IPS-18a (cell line): ENCODE results near the gene AP3S2.

Experiments used
- H3K27ac ChIP-seq: one replicate; pipeline ENCODE4 v1.5.1; 2013; ENCODE audit warnings: low read length
- H3K27me3 ChIP-seq: one replicate; pipeline ENCODE4 v1.6.1; 2013; ENCODE audit warnings: mild to moderate bottlenecking, low read length; ENCODE audit not compliant: control insufficient read depth, insufficient read depth
- H3K36me3 ChIP-seq: one replicate; pipeline ENCODE4 v1.6.1; 2013; ENCODE audit warnings: low read depth, low read length; ENCODE audit not compliant: control insufficient read depth
- H3K4me1 ChIP-seq: one replicate; pipeline ENCODE4 v1.6.1; 2013; ENCODE audit warnings: low read depth, low read length; ENCODE audit not compliant: control insufficient read depth
- H3K4me3 ChIP-seq: one replicate; pipeline ENCODE4 v1.5.1; 2013; ENCODE audit warnings: low read length
- H3K9ac ChIP-seq: one replicate; pipeline ENCODE4 v1.6.1; 2013; ENCODE audit warnings: mild to moderate bottlenecking, low read length, moderate library complexity
- H3K9me3 ChIP-seq: one replicate; pipeline ENCODE4 v1.6.1; 2013; ENCODE audit warnings: low read depth, low read length; ENCODE audit not compliant: control insufficient read depth

The AP3S2 gene

DNA sequence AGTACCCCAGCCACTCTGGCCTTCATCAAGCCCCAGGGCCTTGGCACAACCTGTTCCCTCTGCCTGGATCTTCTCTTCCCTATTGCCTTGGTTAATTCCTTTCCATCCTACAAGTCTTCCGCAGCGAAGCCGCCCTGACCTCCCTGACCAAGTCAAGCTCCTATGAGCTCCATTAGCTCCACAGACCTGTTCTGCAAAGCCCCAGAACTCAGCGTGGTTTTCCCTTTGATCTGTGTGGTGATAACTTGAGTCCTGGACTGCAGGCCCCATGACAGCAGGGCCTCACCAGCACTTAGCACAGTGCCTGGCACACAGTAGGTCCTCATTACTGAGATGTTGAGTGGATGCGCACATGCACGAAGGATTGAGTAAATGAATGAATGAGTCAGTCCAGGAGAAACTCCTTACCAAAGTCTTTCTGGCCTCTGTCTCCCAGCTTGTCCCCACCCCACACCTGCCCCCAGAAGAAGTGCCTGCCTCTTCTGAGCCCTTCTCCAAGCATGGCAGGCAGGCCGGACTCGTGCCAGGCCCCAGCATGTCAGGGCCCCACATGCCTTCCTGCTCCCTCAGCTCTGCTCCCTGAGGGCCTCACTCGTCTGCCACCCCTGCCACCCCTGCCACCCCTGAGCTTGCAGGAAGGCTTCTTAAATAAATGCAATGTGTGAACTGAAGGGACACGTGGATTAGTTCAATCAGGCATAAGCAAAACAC is 85.5 kb downstream of the AP3S2 start:
- Histone ChIP-seq H3K9ac (no peak overlapping the region), H3K36me3 (no peaks in the 10 kb centered on the region), H3K4me1 (peaks cover 3% of the 10 kb centered on the region), H3K27me3 (peaks cover 4% of the 10 kb centered on the region), H3K9me3 (no peaks in the 10 kb centered on the region), H3K4me3 (no peak overlapping the region), H3K27ac (no peak overlapping the region)

DNA sequence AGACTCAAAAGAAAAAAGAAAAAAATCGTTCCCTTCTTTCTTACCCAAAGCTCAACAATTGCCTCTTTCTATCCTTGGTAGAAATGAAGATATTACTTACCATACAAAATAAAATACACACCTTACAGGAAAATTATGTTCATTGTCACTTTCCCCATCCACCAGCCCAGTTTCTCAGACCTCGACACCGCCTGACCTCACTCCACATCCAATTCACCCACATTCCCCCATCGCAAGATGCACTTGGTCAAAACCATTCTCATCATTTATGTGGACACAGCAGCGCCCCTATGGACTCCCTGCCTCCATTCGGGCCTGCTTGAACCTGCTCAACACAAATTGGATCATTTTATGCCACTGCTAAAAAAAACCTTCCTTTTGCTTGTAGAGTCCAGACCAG is 86.1 kb downstream of the AP3S2 start:
- H3K27ac ChIP-seq = no peak overlapping the region
- H3K36me3 ChIP-seq = no peaks in the 10 kb centered on the region
- no peaks in the 10 kb centered on the region for H3K9me3 ChIP-seq
- no peaks in the 10 kb centered on the region for H3K27me3 ChIP-seq
- H3K9ac ChIP-seq = no peak overlapping the region
- no peak overlapping the region for H3K4me3 ChIP-seq
- H3K4me1 ChIP-seq = peaks cover 3% of the 10 kb centered on the region

- H3K36me3 ChIP-seq = no peaks in the 10 kb centered on the region
- no peak overlapping the region for H3K9ac ChIP-seq
- no peak overlapping the region for H3K27ac ChIP-seq
These were observed 86.9 kb downstream of the AP3S2 start for GRCh38 chr15:89806559-89807550.

DNA sequence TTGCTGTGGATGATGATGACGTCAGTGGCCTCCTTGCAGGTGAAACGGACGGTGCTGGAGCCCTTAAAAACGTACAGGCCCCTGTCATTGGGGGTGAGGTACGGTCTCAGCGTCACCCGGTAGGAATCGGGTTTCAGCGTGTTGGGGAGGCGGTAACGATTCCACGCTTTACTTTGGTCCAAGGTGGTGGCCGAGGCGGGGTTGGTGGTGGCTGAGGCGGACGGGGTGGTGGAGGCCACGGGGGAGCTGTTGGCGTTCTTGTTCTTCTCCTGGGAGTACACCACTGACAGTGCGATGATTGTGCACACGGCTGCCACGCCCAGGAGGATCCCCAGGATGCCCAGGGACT is 87.6 kb downstream of the AP3S2 start:
- peaks cover 3% of the 10 kb centered on the region for H3K4me1 ChIP-seq
- no peaks in the 10 kb centered on the region for H3K36me3 ChIP-seq
- H3K9ac ChIP-seq = no peak overlapping the region
- no peaks in the 10 kb centered on the region for H3K27me3 ChIP-seq
- H3K9me3 ChIP-seq = no peaks in the 10 kb centered on the region
- no peak overlapping the region for H3K27ac ChIP-seq
- no peak overlapping the region for H3K4me3 ChIP-seq

More at GRCh38 chr15:89806559-89807550, 86.9 kb downstream of the AP3S2 start:
- Histone ChIP-seq H3K27me3 (no peaks in the 10 kb centered on the region), H3K9me3 (no peaks in the 10 kb centered on the region), H3K4me3 (no peak overlapping the region), H3K4me1 (peaks cover 3% of the 10 kb centered on the region)

- H3K27ac ChIP-seq = no peak overlapping the region
- no peaks in the 10 kb centered on the region for H3K27me3 ChIP-seq
- H3K9ac ChIP-seq = no peak overlapping the region
- H3K4me1 ChIP-seq = peaks cover 3% of the 10 kb centered on the region
- no peaks in the 10 kb centered on the region for H3K36me3 ChIP-seq
- no peak overlapping the region for H3K4me3 ChIP-seq
- no peaks in the 10 kb centered on the region for H3K9me3 ChIP-seq
These were observed 88.3 kb downstream of the AP3S2 start for GRCh38 chr15:89805241-89806209.

- H3K9me3 ChIP-seq = no peaks in the 10 kb centered on the region
- no peak overlapping the region for H3K27ac ChIP-seq
- H3K4me1 ChIP-seq = peaks cover under 1% of the 10 kb centered on the region
- H3K36me3 ChIP-seq = no peaks in the 10 kb centered on the region
- H3K27me3 ChIP-seq = no peaks in the 10 kb centered on the region
- H3K4me3 ChIP-seq = no peak overlapping the region
- H3K9ac ChIP-seq = no peak overlapping the region
These were observed 89.6 kb downstream of the AP3S2 start for GRCh38 chr15:89803941-89804800.

DNA sequence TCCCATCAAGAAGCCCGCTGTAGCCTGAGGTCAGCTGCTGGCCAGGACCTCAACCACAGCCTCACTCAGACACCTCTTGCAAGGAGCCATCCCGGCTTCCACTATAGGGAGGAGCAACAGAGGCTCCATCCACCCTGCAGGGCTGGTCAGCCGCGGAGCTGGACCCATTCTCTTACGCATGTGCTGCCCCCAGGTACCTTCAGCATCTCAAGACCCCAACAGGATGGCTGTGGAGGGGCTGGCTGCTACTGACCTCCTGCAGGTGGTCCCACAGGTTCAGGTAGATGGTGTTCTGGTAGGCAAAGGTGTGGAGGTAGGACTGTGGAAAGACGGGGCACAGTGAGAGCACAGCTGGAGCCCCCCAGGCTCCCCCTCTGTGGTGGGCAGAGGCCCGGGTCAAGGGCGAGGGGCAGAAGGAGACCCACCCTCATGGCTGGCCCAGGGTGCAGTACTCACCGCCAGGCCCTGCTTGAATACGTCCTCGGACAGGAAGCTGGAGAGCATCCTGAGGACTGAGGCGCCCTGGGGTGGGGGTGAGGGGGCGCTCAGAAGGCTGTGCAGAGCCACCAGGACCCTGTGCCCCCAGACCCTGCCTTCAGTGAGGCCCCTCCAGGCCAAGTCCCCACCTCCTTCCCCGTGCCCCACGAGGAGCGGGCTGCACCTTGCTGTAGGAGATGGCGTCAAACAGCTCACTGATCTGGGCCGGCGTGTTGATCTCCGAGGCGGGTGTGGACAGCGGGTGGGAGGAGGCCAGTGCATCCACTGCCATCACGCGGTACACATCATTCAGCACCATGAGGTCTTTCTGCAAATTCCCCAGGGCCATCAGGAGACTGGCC is 90.6 kb downstream of the AP3S2 start:
- Histone ChIP-seq H3K36me3 (no peaks in the 10 kb centered on the region), H3K4me1 (no peaks in the 10 kb centered on the region), H3K9me3 (no peaks in the 10 kb centered on the region), H3K9ac (no peak overlapping the region), H3K4me3 (no peak overlapping the region), H3K27me3 (no peaks in the 10 kb centered on the region), H3K27ac (no peak overlapping the region)

- Histone ChIP-seq H3K4me1 (no peaks in the 10 kb centered on the region), H3K27me3 (no peaks in the 10 kb centered on the region), H3K36me3 (no peaks in the 10 kb centered on the region), H3K4me3 (no peak overlapping the region), H3K27ac (no peak overlapping the region), H3K9me3 (no peaks in the 10 kb centered on the region), H3K9ac (no peak overlapping the region)
These were observed 91.4 kb downstream of the AP3S2 start for GRCh38 chr15:89802231-89802928.

- Histone ChIP-seq H3K4me3 (no peak overlapping the region), H3K9ac (no peak overlapping the region), H3K27me3 (no peaks in the 10 kb centered on the region), H3K27ac (no peak overlapping the region), H3K4me1 (no peaks in the 10 kb centered on the region), H3K36me3 (no peaks in the 10 kb centered on the region), H3K9me3 (no peaks in the 10 kb centered on the region)
These were observed 92.2 kb downstream of the AP3S2 start for GRCh38 chr15:89801471-89802195.
